ENCODE results near the gene MEG3.
A peak's percentile ranks its signal among the peaks of the same experiment; 100 is the strongest.

Gene MEG3

DNA sequence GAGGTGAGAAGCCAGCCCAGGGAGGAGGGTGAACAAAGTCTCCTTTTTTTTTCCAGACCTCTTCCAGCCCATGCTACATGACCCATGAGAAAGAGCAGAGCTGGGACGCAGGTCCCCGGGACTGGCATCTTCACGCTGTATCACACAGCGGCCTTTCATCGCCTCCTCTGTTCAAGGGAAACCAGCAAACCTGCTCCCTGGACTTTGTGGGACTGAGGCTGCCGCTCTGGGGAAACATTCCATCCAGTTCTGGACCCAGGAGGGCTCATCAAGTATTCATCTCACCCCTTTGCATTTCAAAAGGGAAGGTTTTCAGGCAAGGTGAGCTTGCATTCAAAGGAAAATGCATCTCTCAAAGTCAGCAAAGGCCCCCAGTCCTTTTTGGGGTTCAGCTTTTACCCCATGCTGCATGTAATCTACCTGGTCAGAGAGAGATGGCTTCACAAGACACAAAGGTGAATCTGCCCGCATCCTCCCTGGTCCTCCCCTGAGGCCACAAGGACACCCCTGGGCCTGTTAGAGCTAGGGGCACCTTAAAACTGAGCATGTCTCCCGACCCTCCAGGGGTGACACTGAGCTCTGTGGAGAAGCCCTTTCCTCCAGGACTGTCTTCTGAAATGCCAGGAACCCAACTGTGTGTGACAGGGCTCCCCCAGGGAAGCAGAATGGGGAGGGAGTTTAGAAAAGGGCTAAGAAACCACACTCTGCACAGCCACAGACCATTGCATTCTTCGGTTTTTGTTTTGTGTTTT, 21.2 kb upstream of the MEG3 start:
- TF ChIP-seq, protein P1, sequence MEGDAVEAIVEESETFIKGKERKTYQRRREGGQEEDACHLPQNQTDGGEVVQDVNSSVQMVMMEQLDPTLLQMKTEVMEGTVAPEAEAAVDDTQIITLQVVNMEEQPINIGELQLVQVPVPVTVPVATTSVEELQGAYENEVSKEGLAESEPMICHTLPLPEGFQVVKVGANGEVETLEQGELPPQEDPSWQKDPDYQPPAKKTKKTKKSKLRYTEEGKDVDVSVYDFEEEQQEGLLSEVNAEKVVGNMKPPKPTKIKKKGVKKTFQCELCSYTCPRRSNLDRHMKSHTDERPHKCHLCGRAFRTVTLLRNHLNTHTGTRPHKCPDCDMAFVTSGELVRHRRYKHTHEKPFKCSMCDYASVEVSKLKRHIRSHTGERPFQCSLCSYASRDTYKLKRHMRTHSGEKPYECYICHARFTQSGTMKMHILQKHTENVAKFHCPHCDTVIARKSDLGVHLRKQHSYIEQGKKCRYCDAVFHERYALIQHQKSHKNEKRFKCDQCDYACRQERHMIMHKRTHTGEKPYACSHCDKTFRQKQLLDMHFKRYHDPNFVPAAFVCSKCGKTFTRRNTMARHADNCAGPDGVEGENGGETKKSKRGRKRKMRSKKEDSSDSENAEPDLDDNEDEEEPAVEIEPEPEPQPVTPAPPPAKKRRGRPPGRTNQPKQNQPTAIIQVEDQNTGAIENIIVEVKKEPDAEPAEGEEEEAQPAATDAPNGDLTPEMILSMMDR (IDR thresholded peaks at IDR 0.05; ENCODE audit: low read length, missing control alignments), result no peak
- no peak overlapping the region for H3K4me3 ChIP-seq (replicated peaks; ENCODE audit: low read depth, low read length)
- no peak for DNase-seq (ENCODE audit: low read depth)

DNA sequence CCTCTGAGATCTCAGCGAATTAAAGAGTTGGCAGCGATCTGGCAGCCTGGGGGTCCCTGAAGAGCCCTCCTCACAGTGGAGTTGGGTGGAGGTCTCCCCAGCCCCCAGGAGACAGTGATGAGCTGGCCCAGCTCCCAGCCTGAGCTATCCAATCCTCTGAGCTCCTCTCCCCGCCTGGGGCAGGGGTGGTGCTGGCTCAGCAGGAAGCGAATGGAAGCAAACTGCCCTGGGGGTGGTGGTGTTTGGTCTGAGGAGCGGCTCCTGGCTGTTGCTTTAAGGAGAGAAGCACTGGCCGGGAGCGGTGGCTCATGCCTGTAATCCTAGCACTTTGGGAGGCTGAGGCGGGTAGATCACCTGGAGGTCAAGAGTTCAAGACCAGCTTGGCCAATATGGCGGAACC, 19.5 kb upstream of the MEG3 start:
- no peak for DNase-seq (ENCODE audit: low read depth)
- TF ChIP-seq, protein P1 (IDR thresholded peaks at IDR 0.05; ENCODE audit: low read length, missing control alignments), result no peak
- no peak overlapping the region for H3K4me3 ChIP-seq (replicated peaks; ENCODE audit: low read depth, low read length)

DNA sequence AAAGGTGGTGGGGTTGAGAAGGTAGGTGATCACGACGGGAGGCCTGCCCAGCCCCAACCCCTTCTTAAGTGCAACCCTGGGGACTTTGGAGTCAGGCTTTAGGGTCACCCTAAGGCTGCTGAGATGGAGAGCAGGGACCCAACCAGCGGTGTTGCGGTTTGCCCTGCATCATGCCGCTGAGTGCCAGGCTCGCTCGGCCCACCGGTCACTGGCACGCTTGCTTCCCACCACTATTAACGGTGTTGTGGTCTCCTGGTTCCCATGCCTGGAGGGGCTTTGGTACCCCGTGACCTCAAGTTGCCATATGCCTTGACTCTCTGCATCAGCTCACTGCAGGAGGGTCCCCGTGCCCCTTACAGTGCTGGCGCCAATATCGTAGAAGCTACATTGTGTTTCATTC, 18.4 kb upstream of the MEG3 start:
- no peak overlapping the region for H3K4me3 ChIP-seq (replicated peaks; ENCODE audit: low read depth, low read length)
- no peak for DNase-seq (ENCODE audit: low read depth)
- TF ChIP-seq, protein P1 (IDR thresholded peaks at IDR 0.05; ENCODE audit: low read length, missing control alignments), result no peak

DNA sequence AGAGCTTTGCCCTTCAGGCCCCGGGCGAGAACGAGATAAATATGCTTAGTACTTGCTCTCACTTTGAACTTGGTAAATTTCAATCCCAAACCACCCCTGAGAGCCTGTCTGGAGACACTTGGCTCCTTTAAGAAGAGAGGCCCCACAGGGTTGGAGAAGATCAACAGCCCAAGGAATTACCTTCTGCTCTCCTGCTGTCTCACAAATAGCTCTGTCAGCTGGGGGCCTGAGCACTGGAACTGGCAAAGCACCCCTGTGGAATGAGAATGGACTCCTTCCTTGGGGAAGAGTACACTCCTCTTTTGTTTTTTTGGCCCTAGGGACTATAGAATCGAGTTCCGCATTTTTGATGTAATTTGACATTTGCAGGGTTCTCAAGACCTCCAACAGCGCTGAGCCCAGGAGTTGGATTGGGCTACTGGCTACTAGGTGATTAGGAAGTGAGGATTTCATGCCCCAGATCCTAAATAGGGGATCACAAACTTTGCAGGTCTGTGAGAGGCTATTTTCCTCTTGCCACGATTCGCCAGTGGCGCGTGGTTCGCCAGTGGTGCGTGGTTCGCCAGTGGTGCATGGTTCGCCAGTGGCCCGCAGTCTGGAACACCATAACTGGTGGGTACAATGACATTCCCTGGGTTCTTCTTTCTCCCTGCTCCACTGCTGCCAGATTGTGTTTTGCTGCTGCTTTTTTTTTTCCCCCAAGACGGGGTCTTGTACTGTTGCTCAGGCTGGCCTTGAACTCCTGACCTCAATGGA, 17.8 kb upstream of the MEG3 start:
- no peak overlapping the region for H3K4me3 ChIP-seq (replicated peaks; ENCODE audit: low read depth, low read length)
- TF ChIP-seq, protein P1 (IDR thresholded peaks at IDR 0.05; ENCODE audit: low read length, missing control alignments), result no peak
- no peak for DNase-seq (ENCODE audit: low read depth)

DNA sequence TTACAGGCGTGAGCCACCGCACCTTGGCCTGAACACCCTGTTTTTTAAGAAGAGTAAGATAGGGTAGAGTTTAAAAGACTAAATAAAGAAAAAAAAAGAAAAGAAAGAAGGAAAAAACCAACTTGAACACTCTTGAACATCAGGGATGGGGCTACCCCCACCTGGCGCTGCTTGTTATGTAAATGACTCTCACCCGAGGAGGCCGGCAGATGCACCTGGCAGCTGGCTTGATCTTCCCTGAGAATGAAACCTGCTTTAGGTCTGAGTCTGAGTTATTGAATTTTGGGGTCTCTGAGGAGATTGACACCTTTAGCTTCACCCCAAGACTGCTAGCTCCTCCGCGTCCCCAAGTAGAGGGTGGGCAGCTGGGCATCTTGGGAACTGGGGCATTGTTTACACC, 15.5 kb upstream of the MEG3 start:
- H3K4me3 ChIP-seq (replicated peaks; ENCODE audit: low read depth, low read length), result no peak overlapping the region
- TF ChIP-seq, protein P1 (IDR thresholded peaks at IDR 0.05; ENCODE audit: low read length, missing control alignments), result no peak
- no peak for DNase-seq (ENCODE audit: low read depth)

DNA sequence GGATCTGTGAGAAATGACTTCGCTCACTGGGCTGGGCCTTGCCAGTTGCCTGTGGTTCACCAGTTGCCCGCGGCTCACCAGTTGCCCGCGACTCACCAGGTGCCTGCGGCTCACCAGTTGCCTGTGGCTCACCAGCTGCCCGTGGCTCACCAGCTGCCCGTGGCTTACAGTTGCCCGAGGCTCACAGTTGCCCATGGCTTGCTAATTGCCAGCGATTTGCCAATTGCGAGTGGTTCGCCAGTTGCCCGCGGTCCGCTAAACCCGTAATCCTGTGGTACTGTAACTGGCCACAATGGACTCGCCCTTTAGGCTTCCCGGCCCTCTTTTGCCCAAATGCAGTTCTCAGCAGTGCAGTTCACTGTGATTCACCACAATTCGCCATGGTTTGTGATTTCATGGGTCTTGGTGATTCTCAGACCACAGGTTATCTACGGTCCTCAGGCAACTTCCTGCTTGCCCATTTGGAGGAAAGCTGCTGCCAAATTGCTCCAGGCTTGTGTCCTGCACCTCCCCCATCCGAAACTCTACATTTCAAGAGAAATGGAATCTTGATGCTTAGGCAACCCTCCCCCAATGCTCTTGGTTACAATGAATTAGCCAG, 15.0 kb upstream of the MEG3 start:
- H3K4me3 ChIP-seq (replicated peaks; ENCODE audit: low read depth, low read length), result no peak overlapping the region
- TF ChIP-seq, protein P1 (IDR thresholded peaks at IDR 0.05; ENCODE audit: low read length, missing control alignments), result no peak
- peak; percentile 30 for DNase-seq (ENCODE audit: low read depth)
